ENCODE results near the gene TRIL. TPM values are rescaled to one million over a fixed set of nuclear protein-coding genes. Genes with fewer than 3 reads are reported as not detected.
A peak's percentile ranks its signal among the peaks of the same experiment; 100 is the strongest.

Gene TRIL
- total and polyA plus RNA-seq, 2 of the 13 experiments (the other 11 are each of a cell fraction or from before 2014, with no cell fraction given), result 0.18 to 0.40 TPM

DNA sequence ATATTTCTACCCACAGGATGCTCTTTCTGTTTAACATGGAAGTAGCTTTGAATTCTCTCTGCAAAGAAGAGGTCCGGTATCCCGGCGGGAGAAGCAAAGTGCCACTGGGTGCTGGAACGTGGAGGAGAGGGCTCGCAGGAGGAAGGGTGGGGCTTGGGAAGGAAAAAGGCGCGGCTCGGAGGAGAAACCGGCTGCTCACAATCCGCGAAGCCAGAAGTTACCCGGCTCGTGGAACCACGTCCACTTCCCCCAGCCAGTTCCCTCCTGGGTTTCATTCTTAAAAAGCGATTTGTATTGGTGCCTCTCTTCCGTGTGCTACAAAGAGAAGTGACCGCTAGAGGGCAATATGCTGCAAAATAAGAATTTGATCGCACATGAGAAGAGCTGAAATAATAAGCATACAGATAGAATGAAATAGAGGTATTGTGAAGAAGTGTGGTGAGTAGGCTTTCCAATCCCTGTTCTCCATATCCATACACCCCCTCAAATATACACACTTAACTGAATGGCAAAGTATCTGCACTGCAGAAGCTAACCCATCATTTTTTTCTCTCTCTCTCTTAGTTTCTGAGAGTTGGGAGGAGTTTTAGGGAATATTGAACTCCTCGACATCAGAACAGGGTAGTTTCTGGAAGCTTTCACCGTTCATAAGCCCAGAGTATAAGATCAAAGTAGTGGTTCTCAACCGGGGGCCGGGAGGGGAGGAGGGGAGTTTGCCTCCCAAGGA lies 31.1 kb downstream of the TRIL start (continued):
- TF ChIP-seq SRY (CRISPR knock-in tag; IDR thresholded peaks at IDR 0.05) (no peak), KMT2A (CRISPR knock-in tag; IDR thresholded peaks at IDR 0.05) (peak; percentile 44; the same call in 1 of the 2 replicates), ZNF317 (CRISPR knock-in tag; IDR thresholded peaks at IDR 0.05) (no peak), ELF3 (CRISPR knock-in tag; IDR thresholded peaks at IDR 0.05) (peak; percentile 63; the same call in 1 of the 2 replicates), ZNF614 (CRISPR knock-in tag; IDR thresholded peaks at IDR 0.05; ENCODE audit: borderline replicate concordance) (no peak), TP53 (CRISPR knock-in tag; conservative IDR thresholded peaks at IDR 0.05) (no peak), SRSF1 (optimal IDR thresholded peaks at IDR 0.05; ENCODE audit: low read depth, low read length) (no peak), ZNF382 (CRISPR knock-in tag; IDR thresholded peaks at IDR 0.05; ENCODE audit: borderline replicate concordance) (no peak), ZNF746 (CRISPR knock-in tag; IDR thresholded peaks at IDR 0.05) (no peak), HOXA9 (CRISPR knock-in tag; IDR thresholded peaks at IDR 0.05; ENCODE audit: borderline replicate concordance) (no peak), NR2F6 (IDR thresholded peaks at IDR 0.05) (no peak), NR2F6 (CRISPR knock-in tag; IDR thresholded peaks at IDR 0.05) (no peak), XRCC5 (optimal IDR thresholded peaks at IDR 0.05; ENCODE audit: low read length) (no peak), ATM (IDR thresholded peaks at IDR 0.05; ENCODE audit: borderline replicate concordance) (no peak), MAZ (IDR thresholded peaks at IDR 0.05; ENCODE audit: borderline replicate concordance, low read depth, low read length) (no peak), MAZ (CRISPR knock-in tag; IDR thresholded peaks at IDR 0.05; ENCODE audit: low read depth) (no peak), RARG (CRISPR knock-in tag; IDR thresholded peaks at IDR 0.05; ENCODE audit: low read depth) (no peak), ELF1 (CRISPR knock-in tag; IDR thresholded peaks at IDR 0.05) (peak; percentile 58; the same call in 1 of the 2 replicates)
- TF ChIP-seq, protein P1, sequence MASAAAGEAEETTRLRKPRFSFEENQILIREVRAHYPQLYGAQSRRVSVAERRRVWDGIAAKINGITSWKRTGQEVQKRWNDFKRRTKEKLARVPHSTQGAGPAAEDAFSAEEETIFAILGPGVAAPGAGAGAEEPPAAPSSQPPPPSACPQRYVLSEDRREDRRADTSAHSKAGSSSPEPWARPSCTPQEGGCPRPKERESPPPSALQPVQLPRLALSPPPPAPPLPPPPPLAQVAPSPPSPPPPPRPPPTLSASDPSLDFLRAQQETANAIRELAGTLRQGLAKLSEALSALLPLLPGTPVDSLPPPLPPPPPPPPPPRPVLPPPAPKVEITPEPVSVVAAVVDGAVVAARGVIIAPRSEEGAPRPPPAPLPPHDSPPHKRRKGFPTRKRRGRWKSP (CRISPR knock-in tag; IDR thresholded peaks at IDR 0.05), result peak; percentile 58; the same call in 1 of the 2 replicates
- TF ChIP-seq, protein P2, sequence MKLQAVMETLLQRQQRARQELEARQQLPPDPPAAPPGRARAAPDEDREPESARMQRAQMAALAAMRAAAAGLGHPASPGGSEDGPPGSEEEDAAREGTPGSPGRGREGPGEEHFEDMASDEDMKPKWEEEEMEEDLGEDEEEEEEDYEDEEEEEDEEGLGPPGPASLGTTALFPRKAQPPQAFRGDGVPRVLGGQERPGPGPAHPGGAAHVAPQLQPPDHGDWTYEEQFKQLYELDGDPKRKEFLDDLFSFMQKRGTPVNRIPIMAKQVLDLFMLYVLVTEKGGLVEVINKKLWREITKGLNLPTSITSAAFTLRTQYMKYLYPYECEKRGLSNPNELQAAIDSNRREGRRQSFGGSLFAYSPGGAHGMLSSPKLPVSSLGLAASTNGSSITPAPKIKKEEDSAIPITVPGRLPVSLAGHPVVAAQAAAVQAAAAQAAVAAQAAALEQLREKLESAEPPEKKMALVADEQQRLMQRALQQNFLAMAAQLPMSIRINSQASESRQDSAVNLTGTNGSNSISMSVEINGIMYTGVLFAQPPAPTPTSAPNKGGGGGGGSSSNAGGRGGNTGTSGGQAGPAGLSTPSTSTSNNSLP (IDR thresholded peaks at IDR 0.05; ENCODE audit: low read depth, low read length), result peak; percentile 63; the same call in 1 of the 2 replicates
- TF ChIP-seq, protein P3, sequence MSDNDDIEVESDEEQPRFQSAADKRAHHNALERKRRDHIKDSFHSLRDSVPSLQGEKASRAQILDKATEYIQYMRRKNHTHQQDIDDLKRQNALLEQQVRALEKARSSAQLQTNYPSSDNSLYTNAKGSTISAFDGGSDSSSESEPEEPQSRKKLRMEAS (IDR thresholded peaks at IDR 0.05), result peak; percentile 44; the same call in 1 of the 2 replicates
- TF ChIP-seq, protein P4, sequence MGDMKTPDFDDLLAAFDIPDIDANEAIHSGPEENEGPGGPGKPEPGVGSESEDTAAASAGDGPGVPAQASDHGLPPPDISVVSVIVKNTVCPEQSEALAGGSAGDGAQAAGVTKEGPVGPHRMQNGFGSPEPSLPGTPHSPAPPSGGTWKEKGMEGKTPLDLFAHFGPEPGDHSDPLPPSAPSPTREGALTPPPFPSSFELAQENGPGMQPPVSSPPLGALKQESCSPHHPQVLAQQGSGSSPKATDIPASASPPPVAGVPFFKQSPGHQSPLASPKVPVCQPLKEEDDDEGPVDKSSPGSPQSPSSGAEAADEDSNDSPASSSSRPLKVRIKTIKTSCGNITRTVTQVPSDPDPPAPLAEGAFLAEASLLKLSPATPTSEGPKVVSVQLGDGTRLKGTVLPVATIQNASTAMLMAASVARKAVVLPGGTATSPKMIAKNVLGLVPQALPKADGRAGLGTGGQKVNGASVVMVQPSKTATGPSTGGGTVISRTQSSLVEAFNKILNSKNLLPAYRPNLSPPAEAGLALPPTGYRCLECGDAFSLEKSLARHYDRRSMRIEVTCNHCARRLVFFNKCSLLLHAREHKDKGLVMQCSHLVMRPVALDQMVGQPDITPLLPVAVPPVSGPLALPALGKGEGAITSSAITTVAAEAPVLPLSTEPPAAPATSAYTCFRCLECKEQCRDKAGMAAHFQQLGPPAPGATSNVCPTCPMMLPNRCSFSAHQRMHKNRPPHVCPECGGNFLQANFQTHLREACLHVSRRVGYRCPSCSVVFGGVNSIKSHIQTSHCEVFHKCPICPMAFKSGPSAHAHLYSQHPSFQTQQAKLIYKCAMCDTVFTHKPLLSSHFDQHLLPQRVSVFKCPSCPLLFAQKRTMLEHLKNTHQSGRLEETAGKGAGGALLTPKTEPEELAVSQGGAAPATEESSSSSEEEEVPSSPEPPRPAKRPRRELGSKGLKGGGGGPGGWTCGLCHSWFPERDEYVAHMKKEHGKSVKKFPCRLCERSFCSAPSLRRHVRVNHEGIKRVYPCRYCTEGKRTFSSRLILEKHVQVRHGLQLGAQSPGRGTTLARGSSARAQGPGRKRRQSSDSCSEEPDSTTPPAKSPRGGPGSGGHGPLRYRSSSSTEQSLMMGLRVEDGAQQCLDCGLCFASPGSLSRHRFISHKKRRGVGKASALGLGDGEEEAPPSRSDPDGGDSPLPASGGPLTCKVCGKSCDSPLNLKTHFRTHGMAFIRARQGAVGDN (CRISPR knock-in tag; IDR thresholded peaks at IDR 0.05), result peak; percentile 74
- TF ChIP-seq, protein P5, sequence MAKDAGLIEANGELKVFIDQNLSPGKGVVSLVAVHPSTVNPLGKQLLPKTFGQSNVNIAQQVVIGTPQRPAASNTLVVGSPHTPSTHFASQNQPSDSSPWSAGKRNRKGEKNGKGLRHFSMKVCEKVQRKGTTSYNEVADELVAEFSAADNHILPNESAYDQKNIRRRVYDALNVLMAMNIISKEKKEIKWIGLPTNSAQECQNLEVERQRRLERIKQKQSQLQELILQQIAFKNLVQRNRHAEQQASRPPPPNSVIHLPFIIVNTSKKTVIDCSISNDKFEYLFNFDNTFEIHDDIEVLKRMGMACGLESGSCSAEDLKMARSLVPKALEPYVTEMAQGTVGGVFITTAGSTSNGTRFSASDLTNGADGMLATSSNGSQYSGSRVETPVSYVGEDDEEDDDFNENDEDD (CRISPR knock-in tag; IDR thresholded peaks at IDR 0.05; ENCODE audit: borderline replicate concordance), result no peak

Data from HepG2 (cell line).